Body of pancreas (tissue), 4 donors: Measurements from ENCODE around the gene ING1.

Source experiments
- POLR2A ChIP-seq, 3 donors: fragments of 450-650 bp; IDR thresholded peaks; one replicate each; pipeline ENCODE4 v1.6.1; 2016; ENCODE audit warnings: antibody characterized with exemption in 3 of 3, mild to moderate bottlenecking in 2 of 3
- TF ChIP-seq, protein P1 (sequence below), 7 experiments: fragments of 450-650 bp in 4 of 7; fragments of 200-600 bp in 3 of 7; sonication (generic) in 3 of 7; IDR thresholded peaks; one replicate each; pipeline ENCODE4 v1.5.1; 2016 to 2019; ENCODE audit warnings: antibody characterized with exemption in 7 of 7

DNA sequence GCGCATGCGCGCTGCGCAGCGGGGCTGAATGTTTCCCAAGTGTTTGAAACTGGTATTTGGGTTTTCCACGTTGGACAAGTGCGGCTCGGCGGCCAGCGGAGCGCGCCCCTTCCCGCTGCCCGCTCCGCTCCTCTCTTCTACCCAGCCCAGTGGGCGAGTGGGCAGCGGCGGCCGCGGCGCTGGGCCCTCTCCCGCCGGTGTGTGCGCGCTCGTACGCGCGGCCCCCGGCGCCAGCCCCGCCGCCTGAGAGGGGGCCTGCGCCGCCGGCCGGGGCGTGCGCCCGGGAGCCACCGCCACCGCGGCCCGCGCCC is at the start of gene ING1:
- no peak for TF ChIP-seq POLR2A (IDR thresholded peaks at IDR 0.05)
- TF ChIP-seq, protein P1, sequence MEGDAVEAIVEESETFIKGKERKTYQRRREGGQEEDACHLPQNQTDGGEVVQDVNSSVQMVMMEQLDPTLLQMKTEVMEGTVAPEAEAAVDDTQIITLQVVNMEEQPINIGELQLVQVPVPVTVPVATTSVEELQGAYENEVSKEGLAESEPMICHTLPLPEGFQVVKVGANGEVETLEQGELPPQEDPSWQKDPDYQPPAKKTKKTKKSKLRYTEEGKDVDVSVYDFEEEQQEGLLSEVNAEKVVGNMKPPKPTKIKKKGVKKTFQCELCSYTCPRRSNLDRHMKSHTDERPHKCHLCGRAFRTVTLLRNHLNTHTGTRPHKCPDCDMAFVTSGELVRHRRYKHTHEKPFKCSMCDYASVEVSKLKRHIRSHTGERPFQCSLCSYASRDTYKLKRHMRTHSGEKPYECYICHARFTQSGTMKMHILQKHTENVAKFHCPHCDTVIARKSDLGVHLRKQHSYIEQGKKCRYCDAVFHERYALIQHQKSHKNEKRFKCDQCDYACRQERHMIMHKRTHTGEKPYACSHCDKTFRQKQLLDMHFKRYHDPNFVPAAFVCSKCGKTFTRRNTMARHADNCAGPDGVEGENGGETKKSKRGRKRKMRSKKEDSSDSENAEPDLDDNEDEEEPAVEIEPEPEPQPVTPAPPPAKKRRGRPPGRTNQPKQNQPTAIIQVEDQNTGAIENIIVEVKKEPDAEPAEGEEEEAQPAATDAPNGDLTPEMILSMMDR (IDR thresholded peaks at IDR 0.05), result no peak
